IPS-11a (cell line): ENCODE data around the gene CLCNKA.
"Not testable (repeated sequence)": the region's sequence is repeated elsewhere in the genome, so short reads cannot be mapped to it uniquely, and the experiment has no call there.

Experiments used
- H3K4me3 ChIP-seq: one replicate; pipeline ENCODE4 v1.5.1; 2013; ENCODE audit warnings: low read depth, low read length, control low read depth

CLCNKA gene

GRCh38 chr1:16039871-16040270 lies 18.0 kb downstream of the CLCNKA start:
- not testable (repeated sequence) for H3K4me3 ChIP-seq

- no peak overlapping the region for H3K4me3 ChIP-seq
Observed at GRCh38 chr1:16041200-16041599, 19.4 kb downstream of the CLCNKA start.

GRCh38 chr1:16042096-16042495 lies 20.3 kb downstream of the CLCNKA start:
- H3K4me3 ChIP-seq: no peak overlapping the region

- H3K4me3 ChIP-seq: not testable (repeated sequence)
Observed at GRCh38 chr1:16042654-16043053, 20.8 kb downstream of the CLCNKA start.

GRCh38 chr1:16043521-16043920 lies 21.7 kb downstream of the CLCNKA start, which contains the start of gene CLCNKB:
TSS of gene CLCNKB (plus strand) at chr1:16043782. CDS start at chr1:16044493, 711 bp downstream.
- no peak within 1 kb of the TSS for H3K4me3 ChIP-seq

- H3K4me3 ChIP-seq: no peak overlapping the region
Observed at GRCh38 chr1:16043950-16044349, 22.1 kb downstream of the CLCNKA start.

- H3K4me3 ChIP-seq: no peak overlapping the region
Observed at GRCh38 chr1:16046842-16047241, 25.0 kb downstream of the CLCNKA start.

GRCh38 chr1:16047791-16048475 lies 26.1 kb downstream of the CLCNKA start:
- H3K4me3 ChIP-seq: peak overlapping the region; percentile 17

GRCh38 chr1:16048573-16049189 lies 26.8 kb downstream of the CLCNKA start:
- peak overlapping the region; percentile 35 for H3K4me3 ChIP-seq

- no peak overlapping the region for H3K4me3 ChIP-seq
Observed at GRCh38 chr1:16050328-16050727, 28.5 kb downstream of the CLCNKA start.

- H3K4me3 ChIP-seq: no peak overlapping the region
Observed at GRCh38 chr1:16051039-16051438, 29.2 kb downstream of the CLCNKA start.

GRCh38 chr1:16051949-16052348 lies 30.1 kb downstream of the CLCNKA start:
- H3K4me3 ChIP-seq: not testable (repeated sequence)

GRCh38 chr1:16053781-16054502 lies 32.1 kb downstream of the CLCNKA start:
- H3K4me3 ChIP-seq: no peak overlapping the region

- no peak overlapping the region for H3K4me3 ChIP-seq
Observed at GRCh38 chr1:16054598-16055540, 33.0 kb downstream of the CLCNKA start.

GRCh38 chr1:16055613-16056520 lies 34.0 kb downstream of the CLCNKA start:
- H3K4me3 ChIP-seq: no peak overlapping the region

GRCh38 chr1:16056521-16056912 lies 34.7 kb downstream of the CLCNKA start:
- not testable (repeated sequence) for H3K4me3 ChIP-seq

- H3K4me3 ChIP-seq: not testable (repeated sequence)
Observed at GRCh38 chr1:16057314-16057915, 35.6 kb downstream of the CLCNKA start.

GRCh38 chr1:16058394-16059120 lies 36.7 kb downstream of the CLCNKA start:
- H3K4me3 ChIP-seq: not testable (repeated sequence)

GRCh38 chr1:16061266-16061665 lies 39.4 kb downstream of the CLCNKA start:
- no peak overlapping the region for H3K4me3 ChIP-seq
